Activated naive CD8-positive, alpha-beta T cell treated with anti-CD3 and anti-CD28 coated beads, Interleukin-2, amount 10 ng/mL, durations not matched to agents 7 days and 5 days (primary cell): ENCODE data around the gene BIRC6. TPM values are rescaled to one million over a fixed set of nuclear protein-coding genes. Genes with fewer than 3 reads are reported as not detected.

Experiments used
- ATAC-seq: fragments of 150-1000 bp; cut with Tn5 transposase; one replicate; pipeline ENCODE4 v1.10.0; 2021; ENCODE audit warnings: low read depth, moderate library complexity
- POLR2A ChIA-PET: fragments of 350-600 bp; sonication (Branson Sonifier 250); formaldehyde crosslinking; loops from one replicate; lab custom pipeline; 2021; ENCODE audit warnings: antibody characterized with exemption; lab: Charles Lee
- DNase-seq: peaks from one replicate; pipeline ENCODE4 v3.0.0; 2021
- H3K27ac Mint-ChIP-seq: one replicate; pipeline ENCODE4 v1.8.0; 2022; ENCODE audit warnings: mild to moderate bottlenecking, mixed read lengths
- H3K27me3 Mint-ChIP-seq: one replicate; pipeline ENCODE4 v1.8.0; 2022; ENCODE audit warnings: mild to moderate bottlenecking, moderate library complexity, mixed read lengths
- H3K36me3 Mint-ChIP-seq: one replicate; pipeline ENCODE4 v1.8.0; 2021; ENCODE audit warnings: mild to moderate bottlenecking, mixed read lengths
- H3K4me1 Mint-ChIP-seq: one replicate; pipeline ENCODE4 v1.8.0; 2021; ENCODE audit warnings: mixed read lengths
- H3K4me3 Mint-ChIP-seq: one replicate; pipeline ENCODE4 v1.8.0; 2022; ENCODE audit warnings: mild to moderate bottlenecking, moderate library complexity, mixed read lengths
- H3K9me3 Mint-ChIP-seq: one replicate; pipeline ENCODE4 v1.8.0; 2021; ENCODE audit warnings: mixed read lengths
- total RNA-seq, 2 experiments: library from RNA; stranded (reverse); gene quantifications; one replicate each; pipeline ENCODE4 v1.2.3, GENCODE V29; 2021

Gene BIRC6
- total RNA-seq, 2 experiments from 2014 or later: 125 to 132 TPM

GRCh38 chr2:32472605-32473004 lies 115.8 kb downstream of the BIRC6 start:
- Mint-ChIP-seq H3K9me3 (no peaks in the 10 kb centered on the region), H3K4me1 (peaks cover 8% of the 10 kb centered on the region), H3K36me3 (peaks cover 19% of the 10 kb centered on the region), H3K4me3 (no peak overlapping the region), H3K27me3 (no peaks in the 10 kb centered on the region), H3K27ac (no peak overlapping the region)
- POLR2A ChIA-PET: no interaction called here
- ATAC-seq (no peak), DNase-seq (no peak)

- DNase-seq (no peak), ATAC-seq (no peak)
- Mint-ChIP-seq H3K36me3 (peaks cover 24% of the 10 kb centered on the region), H3K4me1 (peaks cover 8% of the 10 kb centered on the region), H3K27me3 (no peaks in the 10 kb centered on the region), H3K4me3 (no peak overlapping the region), H3K27ac (no peak overlapping the region), H3K9me3 (no peaks in the 10 kb centered on the region)
- POLR2A ChIA-PET: no interaction called here
Measured at GRCh38 chr2:32474381-32474780, 117.6 kb downstream of the BIRC6 start.

- Mint-ChIP-seq H3K4me1 (peaks cover 4% of the 10 kb centered on the region), H3K27me3 (no peaks in the 10 kb centered on the region), H3K4me3 (no peak overlapping the region), H3K36me3 (peaks cover 30% of the 10 kb centered on the region), H3K27ac (no peak overlapping the region), H3K9me3 (no peaks in the 10 kb centered on the region)
- ATAC-seq: no peak
- DNase-seq: no peak
- POLR2A ChIA-PET: no interaction called here
Measured at GRCh38 chr2:32478889-32479620, 122.2 kb downstream of the BIRC6 start.

GRCh38 chr2:32479993-32480392 lies 123.2 kb downstream of the BIRC6 start:
- DNase-seq (no peak), ATAC-seq (no peak)
- POLR2A ChIA-PET: no interaction called here
- Mint-ChIP-seq H3K4me3 (no peak overlapping the region), H3K27me3 (no peaks in the 10 kb centered on the region), H3K36me3 (peaks cover 31% of the 10 kb centered on the region), H3K27ac (no peak overlapping the region), H3K9me3 (no peaks in the 10 kb centered on the region), H3K4me1 (peaks cover 4% of the 10 kb centered on the region)

GRCh38 chr2:32482471-32482870 lies 125.6 kb downstream of the BIRC6 start:
- POLR2A ChIA-PET: no interaction called here
- H3K36me3 Mint-ChIP-seq: peaks cover 38% of the 10 kb centered on the region

GRCh38 chr2:32484937-32485336 lies 128.1 kb downstream of the BIRC6 start:
- H3K4me1 Mint-ChIP-seq: peaks cover 3% of the 10 kb centered on the region
- H3K27me3 Mint-ChIP-seq: no peaks in the 10 kb centered on the region
- H3K36me3 Mint-ChIP-seq: peaks cover 36% of the 10 kb centered on the region
- ATAC-seq (no peak), DNase-seq (no peak)
- H3K9me3 Mint-ChIP-seq: no peaks in the 10 kb centered on the region
- H3K4me3 Mint-ChIP-seq: no peak overlapping the region
- no peak overlapping the region for H3K27ac Mint-ChIP-seq
- POLR2A ChIA-PET: no interaction called here

More at GRCh38 chr2:32482471-32482870, 125.6 kb downstream of the BIRC6 start:
- Mint-ChIP-seq H3K4me3 (no peak overlapping the region), H3K4me1 (peaks cover 3% of the 10 kb centered on the region), H3K27me3 (no peaks in the 10 kb centered on the region), H3K27ac (no peak overlapping the region), H3K9me3 (no peaks in the 10 kb centered on the region)
- DNase-seq: no peak
- ATAC-seq: no peak

GRCh38 chr2:32485399-32485798 lies 128.6 kb downstream of the BIRC6 start:
- POLR2A ChIA-PET: no interaction called here
- ATAC-seq: no peak
- peaks cover 34% of the 10 kb centered on the region for H3K36me3 Mint-ChIP-seq

GRCh38 chr2:32489061-32489460 lies 132.2 kb downstream of the BIRC6 start:
- Mint-ChIP-seq H3K4me1 (peaks cover 3% of the 10 kb centered on the region), H3K36me3 (peaks cover 23% of the 10 kb centered on the region), H3K27ac (no peak overlapping the region), H3K4me3 (no peak overlapping the region), H3K27me3 (no peaks in the 10 kb centered on the region), H3K9me3 (no peaks in the 10 kb centered on the region)
- ATAC-seq (no peak), DNase-seq (no peak)
- POLR2A ChIA-PET: no interaction called here

More at GRCh38 chr2:32485399-32485798, 128.6 kb downstream of the BIRC6 start:
- no peak for DNase-seq
- H3K4me1 Mint-ChIP-seq: peaks cover 3% of the 10 kb centered on the region
- H3K27ac Mint-ChIP-seq: no peak overlapping the region
- no peaks in the 10 kb centered on the region for H3K27me3 Mint-ChIP-seq
- no peak overlapping the region for H3K4me3 Mint-ChIP-seq
- no peaks in the 10 kb centered on the region for H3K9me3 Mint-ChIP-seq

- no peak for DNase-seq
- Mint-ChIP-seq H3K4me1 (no peaks in the 10 kb centered on the region), H3K4me3 (no peak overlapping the region), H3K9me3 (no peaks in the 10 kb centered on the region), H3K27me3 (no peaks in the 10 kb centered on the region), H3K36me3 (peaks cover 9% of the 10 kb centered on the region), H3K27ac (no peak overlapping the region)
- ATAC-seq: no peak
- POLR2A ChIA-PET: no interaction called here
Measured at GRCh38 chr2:32491346-32491745, 134.5 kb downstream of the BIRC6 start.

GRCh38 chr2:32495139-32495538 lies 138.3 kb downstream of the BIRC6 start:
- H3K4me3 Mint-ChIP-seq: no peak overlapping the region
- ATAC-seq: no peak
- no peak for DNase-seq
- no peak overlapping the region for H3K27ac Mint-ChIP-seq
- no peaks in the 10 kb centered on the region for H3K27me3 Mint-ChIP-seq
- H3K9me3 Mint-ChIP-seq: no peaks in the 10 kb centered on the region
- POLR2A ChIA-PET: no interaction called here
- no peaks in the 10 kb centered on the region for H3K4me1 Mint-ChIP-seq
- peaks cover 14% of the 10 kb centered on the region for H3K36me3 Mint-ChIP-seq

GRCh38 chr2:32496662-32497061 lies 139.8 kb downstream of the BIRC6 start:
- POLR2A ChIA-PET: no interaction called here
- Mint-ChIP-seq H3K4me1 (no peaks in the 10 kb centered on the region), H3K36me3 (peaks cover 14% of the 10 kb centered on the region), H3K27ac (peak overlapping the region; percentile 10), H3K9me3 (no peaks in the 10 kb centered on the region), H3K27me3 (no peaks in the 10 kb centered on the region), H3K4me3 (no peak overlapping the region)
- ATAC-seq: no peak
- DNase-seq: no peak

GRCh38 chr2:32498306-32498705 lies 141.5 kb downstream of the BIRC6 start:
- ATAC-seq (no peak), DNase-seq (no peak)
- POLR2A ChIA-PET: no interaction called here
- Mint-ChIP-seq H3K36me3 (peaks cover 17% of the 10 kb centered on the region), H3K27me3 (no peaks in the 10 kb centered on the region), H3K9me3 (no peaks in the 10 kb centered on the region), H3K4me3 (no peak overlapping the region), H3K27ac (no peak overlapping the region), H3K4me1 (no peaks in the 10 kb centered on the region)

GRCh38 chr2:32502941-32503340 lies 146.1 kb downstream of the BIRC6 start:
- H3K27ac Mint-ChIP-seq: no peak overlapping the region
- no peaks in the 10 kb centered on the region for H3K4me1 Mint-ChIP-seq
- ATAC-seq (no peak), DNase-seq (no peak)
- no peaks in the 10 kb centered on the region for H3K27me3 Mint-ChIP-seq
- POLR2A ChIA-PET: no interaction called here
- H3K36me3 Mint-ChIP-seq: peaks cover 16% of the 10 kb centered on the region
- H3K4me3 Mint-ChIP-seq: no peak overlapping the region
- no peaks in the 10 kb centered on the region for H3K9me3 Mint-ChIP-seq

GRCh38 chr2:32504877-32505478 lies 148.2 kb downstream of the BIRC6 start:
- Mint-ChIP-seq H3K27ac (no peak overlapping the region), H3K36me3 (peaks cover 19% of the 10 kb centered on the region), H3K9me3 (no peaks in the 10 kb centered on the region), H3K4me1 (no peaks in the 10 kb centered on the region), H3K4me3 (no peak overlapping the region), H3K27me3 (no peaks in the 10 kb centered on the region)
- DNase-seq (no peak), ATAC-seq (no peak)
- POLR2A ChIA-PET: interaction anchor here (0.7 kb wide), 1 partner anchor 10 kb away, joined by 3 read pairs; no protein-coding TSS in a partner anchor
